ENCODE results near the gene SCN2A.

DNA sequence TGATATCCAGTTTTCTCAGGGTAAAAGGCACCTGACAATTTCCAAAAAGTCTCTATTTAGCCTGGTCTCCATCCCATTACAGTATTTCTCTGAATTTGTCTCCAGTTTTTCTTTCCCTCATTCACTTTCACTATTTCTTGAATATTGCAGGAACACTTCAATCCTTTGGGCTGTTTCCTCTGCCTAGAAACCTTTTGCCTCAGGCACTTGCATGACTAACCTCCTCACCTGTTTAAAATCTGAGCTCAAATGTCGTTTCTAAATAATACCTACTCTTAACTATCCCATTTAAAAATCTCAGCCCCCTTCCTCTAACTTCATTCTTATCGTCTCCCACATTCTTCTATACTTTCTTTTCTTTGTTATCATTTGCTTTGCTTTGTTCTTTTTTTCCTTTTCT, 9.0 kb downstream of the SCN2A start:
- TF ChIP-seq GABPA (IDR thresholded peaks at IDR 0.05; ENCODE audit: low read depth) (no peak), POLR2AphosphoS5 (IDR thresholded peaks at IDR 0.05; ENCODE audit: low read length) (no peak), POU2F2 (IDR thresholded peaks at IDR 0.05; ENCODE audit: borderline replicate concordance, low read depth, low read length) (no peak), CHD2 (IDR thresholded peaks at IDR 0.05; ENCODE audit: borderline replicate concordance, low read depth, low read length) (no peak), EP300 (IDR thresholded peaks at IDR 0.05; ENCODE audit: borderline replicate concordance in 1 of 2, control insufficient read depth in 1 of 2, low read depth in 2 of 2, low read length in 2 of 2) (no peak), YY1 (IDR thresholded peaks at IDR 0.05; ENCODE audit: low read depth, low read length) (no peak), POLR2A (IDR thresholded peaks at IDR 0.05; ENCODE audit: low read depth, low read length) (no peak)
- TF ChIP-seq, protein P1, sequence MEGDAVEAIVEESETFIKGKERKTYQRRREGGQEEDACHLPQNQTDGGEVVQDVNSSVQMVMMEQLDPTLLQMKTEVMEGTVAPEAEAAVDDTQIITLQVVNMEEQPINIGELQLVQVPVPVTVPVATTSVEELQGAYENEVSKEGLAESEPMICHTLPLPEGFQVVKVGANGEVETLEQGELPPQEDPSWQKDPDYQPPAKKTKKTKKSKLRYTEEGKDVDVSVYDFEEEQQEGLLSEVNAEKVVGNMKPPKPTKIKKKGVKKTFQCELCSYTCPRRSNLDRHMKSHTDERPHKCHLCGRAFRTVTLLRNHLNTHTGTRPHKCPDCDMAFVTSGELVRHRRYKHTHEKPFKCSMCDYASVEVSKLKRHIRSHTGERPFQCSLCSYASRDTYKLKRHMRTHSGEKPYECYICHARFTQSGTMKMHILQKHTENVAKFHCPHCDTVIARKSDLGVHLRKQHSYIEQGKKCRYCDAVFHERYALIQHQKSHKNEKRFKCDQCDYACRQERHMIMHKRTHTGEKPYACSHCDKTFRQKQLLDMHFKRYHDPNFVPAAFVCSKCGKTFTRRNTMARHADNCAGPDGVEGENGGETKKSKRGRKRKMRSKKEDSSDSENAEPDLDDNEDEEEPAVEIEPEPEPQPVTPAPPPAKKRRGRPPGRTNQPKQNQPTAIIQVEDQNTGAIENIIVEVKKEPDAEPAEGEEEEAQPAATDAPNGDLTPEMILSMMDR (IDR thresholded peaks at IDR 0.05 in 2 of 3, conservative IDR thresholded peaks at IDR 0.05 in 1 of 3; ENCODE audit: control insufficient read depth in 2 of 3, extremely low read depth in 1 of 3, insufficient read depth in 1 of 3, low read depth in 3 of 3, low read length in 3 of 3), result no peak
- TF ChIP-seq, protein P2, sequence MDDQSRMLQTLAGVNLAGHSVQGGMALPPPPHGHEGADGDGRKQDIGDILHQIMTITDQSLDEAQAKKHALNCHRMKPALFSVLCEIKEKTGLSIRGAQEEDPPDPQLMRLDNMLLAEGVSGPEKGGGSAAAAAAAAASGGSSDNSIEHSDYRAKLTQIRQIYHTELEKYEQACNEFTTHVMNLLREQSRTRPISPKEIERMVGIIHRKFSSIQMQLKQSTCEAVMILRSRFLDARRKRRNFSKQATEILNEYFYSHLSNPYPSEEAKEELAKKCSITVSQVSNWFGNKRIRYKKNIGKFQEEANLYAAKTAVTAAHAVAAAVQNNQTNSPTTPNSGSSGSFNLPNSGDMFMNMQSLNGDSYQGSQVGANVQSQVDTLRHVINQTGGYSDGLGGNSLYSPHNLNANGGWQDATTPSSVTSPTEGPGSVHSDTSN (IDR thresholded peaks at IDR 0.05; ENCODE audit: insufficient replicate concordance, low read depth, low read length), result no peak
- TF ChIP-seq, protein P3, sequence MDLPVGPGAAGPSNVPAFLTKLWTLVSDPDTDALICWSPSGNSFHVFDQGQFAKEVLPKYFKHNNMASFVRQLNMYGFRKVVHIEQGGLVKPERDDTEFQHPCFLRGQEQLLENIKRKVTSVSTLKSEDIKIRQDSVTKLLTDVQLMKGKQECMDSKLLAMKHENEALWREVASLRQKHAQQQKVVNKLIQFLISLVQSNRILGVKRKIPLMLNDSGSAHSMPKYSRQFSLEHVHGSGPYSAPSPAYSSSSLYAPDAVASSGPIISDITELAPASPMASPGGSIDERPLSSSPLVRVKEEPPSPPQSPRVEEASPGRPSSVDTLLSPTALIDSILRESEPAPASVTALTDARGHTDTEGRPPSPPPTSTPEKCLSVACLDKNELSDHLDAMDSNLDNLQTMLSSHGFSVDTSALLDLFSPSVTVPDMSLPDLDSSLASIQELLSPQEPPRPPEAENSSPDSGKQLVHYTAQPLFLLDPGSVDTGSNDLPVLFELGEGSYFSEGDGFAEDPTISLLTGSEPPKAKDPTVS (IDR thresholded peaks at IDR 0.05; ENCODE audit: low read depth, low read length), result no peak
- TF ChIP-seq, protein P4, sequence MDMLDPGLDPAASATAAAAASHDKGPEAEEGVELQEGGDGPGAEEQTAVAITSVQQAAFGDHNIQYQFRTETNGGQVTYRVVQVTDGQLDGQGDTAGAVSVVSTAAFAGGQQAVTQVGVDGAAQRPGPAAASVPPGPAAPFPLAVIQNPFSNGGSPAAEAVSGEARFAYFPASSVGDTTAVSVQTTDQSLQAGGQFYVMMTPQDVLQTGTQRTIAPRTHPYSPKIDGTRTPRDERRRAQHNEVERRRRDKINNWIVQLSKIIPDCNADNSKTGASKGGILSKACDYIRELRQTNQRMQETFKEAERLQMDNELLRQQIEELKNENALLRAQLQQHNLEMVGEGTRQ (IDR thresholded peaks at IDR 0.05; ENCODE audit: borderline replicate concordance, low read depth, low read length), result no peak
- TF ChIP-seq, protein P5, sequence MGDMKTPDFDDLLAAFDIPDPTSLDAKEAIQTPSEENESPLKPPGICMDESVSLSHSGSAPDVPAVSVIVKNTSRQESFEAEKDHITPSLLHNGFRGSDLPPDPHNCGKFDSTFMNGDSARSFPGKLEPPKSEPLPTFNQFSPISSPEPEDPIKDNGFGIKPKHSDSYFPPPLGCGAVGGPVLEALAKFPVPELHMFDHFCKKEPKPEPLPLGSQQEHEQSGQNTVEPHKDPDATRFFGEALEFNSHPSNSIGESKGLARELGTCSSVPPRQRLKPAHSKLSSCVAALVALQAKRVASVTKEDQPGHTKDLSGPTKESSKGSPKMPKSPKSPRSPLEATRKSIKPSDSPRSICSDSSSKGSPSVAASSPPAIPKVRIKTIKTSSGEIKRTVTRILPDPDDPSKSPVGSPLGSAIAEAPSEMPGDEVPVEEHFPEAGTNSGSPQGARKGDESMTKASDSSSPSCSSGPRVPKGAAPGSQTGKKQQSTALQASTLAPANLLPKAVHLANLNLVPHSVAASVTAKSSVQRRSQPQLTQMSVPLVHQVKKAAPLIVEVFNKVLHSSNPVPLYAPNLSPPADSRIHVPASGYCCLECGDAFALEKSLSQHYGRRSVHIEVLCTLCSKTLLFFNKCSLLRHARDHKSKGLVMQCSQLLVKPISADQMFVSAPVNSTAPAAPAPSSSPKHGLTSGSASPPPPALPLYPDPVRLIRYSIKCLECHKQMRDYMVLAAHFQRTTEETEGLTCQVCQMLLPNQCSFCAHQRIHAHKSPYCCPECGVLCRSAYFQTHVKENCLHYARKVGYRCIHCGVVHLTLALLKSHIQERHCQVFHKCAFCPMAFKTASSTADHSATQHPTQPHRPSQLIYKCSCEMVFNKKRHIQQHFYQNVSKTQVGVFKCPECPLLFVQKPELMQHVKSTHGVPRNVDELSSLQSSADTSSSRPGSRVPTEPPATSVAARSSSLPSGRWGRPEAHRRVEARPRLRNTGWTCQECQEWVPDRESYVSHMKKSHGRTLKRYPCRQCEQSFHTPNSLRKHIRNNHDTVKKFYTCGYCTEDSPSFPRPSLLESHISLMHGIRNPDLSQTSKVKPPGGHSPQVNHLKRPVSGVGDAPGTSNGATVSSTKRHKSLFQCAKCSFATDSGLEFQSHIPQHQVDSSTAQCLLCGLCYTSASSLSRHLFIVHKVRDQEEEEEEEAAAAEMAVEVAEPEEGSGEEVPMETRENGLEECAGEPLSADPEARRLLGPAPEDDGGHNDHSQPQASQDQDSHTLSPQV (IDR thresholded peaks at IDR 0.05), result no peak
- TF ChIP-seq, protein P6, sequence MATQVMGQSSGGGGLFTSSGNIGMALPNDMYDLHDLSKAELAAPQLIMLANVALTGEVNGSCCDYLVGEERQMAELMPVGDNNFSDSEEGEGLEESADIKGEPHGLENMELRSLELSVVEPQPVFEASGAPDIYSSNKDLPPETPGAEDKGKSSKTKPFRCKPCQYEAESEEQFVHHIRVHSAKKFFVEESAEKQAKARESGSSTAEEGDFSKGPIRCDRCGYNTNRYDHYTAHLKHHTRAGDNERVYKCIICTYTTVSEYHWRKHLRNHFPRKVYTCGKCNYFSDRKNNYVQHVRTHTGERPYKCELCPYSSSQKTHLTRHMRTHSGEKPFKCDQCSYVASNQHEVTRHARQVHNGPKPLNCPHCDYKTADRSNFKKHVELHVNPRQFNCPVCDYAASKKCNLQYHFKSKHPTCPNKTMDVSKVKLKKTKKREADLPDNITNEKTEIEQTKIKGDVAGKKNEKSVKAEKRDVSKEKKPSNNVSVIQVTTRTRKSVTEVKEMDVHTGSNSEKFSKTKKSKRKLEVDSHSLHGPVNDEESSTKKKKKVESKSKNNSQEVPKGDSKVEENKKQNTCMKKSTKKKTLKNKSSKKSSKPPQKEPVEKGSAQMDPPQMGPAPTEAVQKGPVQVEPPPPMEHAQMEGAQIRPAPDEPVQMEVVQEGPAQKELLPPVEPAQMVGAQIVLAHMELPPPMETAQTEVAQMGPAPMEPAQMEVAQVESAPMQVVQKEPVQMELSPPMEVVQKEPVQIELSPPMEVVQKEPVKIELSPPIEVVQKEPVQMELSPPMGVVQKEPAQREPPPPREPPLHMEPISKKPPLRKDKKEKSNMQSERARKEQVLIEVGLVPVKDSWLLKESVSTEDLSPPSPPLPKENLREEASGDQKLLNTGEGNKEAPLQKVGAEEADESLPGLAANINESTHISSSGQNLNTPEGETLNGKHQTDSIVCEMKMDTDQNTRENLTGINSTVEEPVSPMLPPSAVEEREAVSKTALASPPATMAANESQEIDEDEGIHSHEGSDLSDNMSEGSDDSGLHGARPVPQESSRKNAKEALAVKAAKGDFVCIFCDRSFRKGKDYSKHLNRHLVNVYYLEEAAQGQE (IDR thresholded peaks at IDR 0.05; ENCODE audit: low read depth, low read length), result no peak
- TF ChIP-seq, protein P7, sequence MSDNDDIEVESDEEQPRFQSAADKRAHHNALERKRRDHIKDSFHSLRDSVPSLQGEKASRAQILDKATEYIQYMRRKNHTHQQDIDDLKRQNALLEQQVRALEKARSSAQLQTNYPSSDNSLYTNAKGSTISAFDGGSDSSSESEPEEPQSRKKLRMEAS (IDR thresholded peaks at IDR 0.05; ENCODE audit: low read depth, low read length), result no peak
